ENCODE results near the gene LRRN2.

Gene LRRN2

GRCh38 chr1:204685236-204686006, at the start of gene LRRN2:
Gene LRRN2, minus strand, starts transcription at chr1:204685738. Its CDS starts 65,746 bp downstream, at chr1:204619992.
- TF ChIP-seq, protein P1, sequence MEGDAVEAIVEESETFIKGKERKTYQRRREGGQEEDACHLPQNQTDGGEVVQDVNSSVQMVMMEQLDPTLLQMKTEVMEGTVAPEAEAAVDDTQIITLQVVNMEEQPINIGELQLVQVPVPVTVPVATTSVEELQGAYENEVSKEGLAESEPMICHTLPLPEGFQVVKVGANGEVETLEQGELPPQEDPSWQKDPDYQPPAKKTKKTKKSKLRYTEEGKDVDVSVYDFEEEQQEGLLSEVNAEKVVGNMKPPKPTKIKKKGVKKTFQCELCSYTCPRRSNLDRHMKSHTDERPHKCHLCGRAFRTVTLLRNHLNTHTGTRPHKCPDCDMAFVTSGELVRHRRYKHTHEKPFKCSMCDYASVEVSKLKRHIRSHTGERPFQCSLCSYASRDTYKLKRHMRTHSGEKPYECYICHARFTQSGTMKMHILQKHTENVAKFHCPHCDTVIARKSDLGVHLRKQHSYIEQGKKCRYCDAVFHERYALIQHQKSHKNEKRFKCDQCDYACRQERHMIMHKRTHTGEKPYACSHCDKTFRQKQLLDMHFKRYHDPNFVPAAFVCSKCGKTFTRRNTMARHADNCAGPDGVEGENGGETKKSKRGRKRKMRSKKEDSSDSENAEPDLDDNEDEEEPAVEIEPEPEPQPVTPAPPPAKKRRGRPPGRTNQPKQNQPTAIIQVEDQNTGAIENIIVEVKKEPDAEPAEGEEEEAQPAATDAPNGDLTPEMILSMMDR (IDR thresholded peaks at IDR 0.05; ENCODE audit: low read depth, low read length) = no peak
- H3K4me3 ChIP-seq (ENCODE audit: low read depth, low read length) = no peak within 1 kb of the TSS

GRCh38 chr1:204735042-204735441, 49.5 kb upstream of the LRRN2 start:
- no peak overlapping the region for H3K4me3 ChIP-seq (ENCODE audit: low read depth, low read length)
- TF ChIP-seq, protein P1 (IDR thresholded peaks at IDR 0.05; ENCODE audit: low read depth, low read length) = no peak

DNA sequence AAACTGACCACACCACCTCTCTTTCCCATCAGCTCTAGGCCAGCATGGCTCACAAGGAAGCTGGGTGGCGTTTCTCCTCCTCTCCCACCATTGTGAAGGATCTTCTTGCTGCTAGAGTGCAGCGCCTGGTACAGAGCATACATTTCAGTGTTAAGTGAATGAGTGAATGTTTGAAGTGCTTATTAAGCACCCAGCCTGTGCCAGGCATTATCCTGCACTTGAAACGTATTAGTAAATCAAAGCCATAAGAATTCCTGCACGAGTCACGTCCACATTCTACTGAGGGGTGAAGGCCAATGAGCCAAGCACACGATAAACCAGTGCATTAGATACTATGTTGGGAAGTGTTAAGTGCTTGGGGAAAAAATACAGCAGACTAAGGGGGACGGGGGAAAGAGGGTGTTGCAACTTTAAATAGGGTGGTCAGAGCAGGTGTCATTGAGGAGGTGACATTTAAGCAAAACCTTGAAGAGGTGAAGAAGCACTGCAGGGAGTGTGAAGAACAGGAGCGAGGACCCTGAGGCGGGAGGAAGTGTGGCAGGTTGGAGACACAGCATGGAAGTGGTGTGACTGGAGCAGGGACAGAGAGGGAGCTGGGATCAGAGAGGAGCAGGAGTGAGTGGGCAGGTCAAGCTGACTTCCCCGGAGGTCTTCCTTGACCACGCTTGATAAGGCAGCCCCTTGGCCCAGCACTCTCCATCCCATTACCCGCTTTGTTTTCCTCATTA, 48.5 kb upstream of the LRRN2 start:
- no peak overlapping the region for H3K4me3 ChIP-seq (ENCODE audit: low read depth, low read length)
- TF ChIP-seq, protein P1 (IDR thresholded peaks at IDR 0.05; ENCODE audit: low read depth, low read length) = no peak

DNA sequence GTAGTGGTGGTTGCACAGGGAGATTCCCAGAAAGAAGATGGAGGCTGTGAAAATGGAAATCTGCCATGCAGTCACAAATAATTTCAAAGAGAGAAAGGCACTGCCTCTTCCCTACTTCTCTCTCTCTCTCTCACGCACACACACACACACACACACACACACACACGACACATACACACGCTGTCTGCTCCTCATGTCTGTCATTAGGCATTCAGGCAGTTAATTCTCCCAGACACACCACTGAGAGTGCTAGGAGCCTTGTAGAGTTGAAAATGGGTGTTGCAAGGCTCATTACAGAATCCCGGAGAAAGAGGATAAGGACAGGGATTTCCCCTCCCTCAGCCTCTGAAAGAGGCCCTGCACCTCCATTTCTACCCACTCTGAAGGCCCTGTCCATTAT, 47.8 kb upstream of the LRRN2 start:
- TF ChIP-seq, protein P1 (IDR thresholded peaks at IDR 0.05; ENCODE audit: low read depth, low read length) = no peak
- H3K4me3 ChIP-seq (ENCODE audit: low read depth, low read length) = no peak overlapping the region

GRCh38 chr1:204731985-204732575, 46.5 kb upstream of the LRRN2 start:
- TF ChIP-seq, protein P1 (IDR thresholded peaks at IDR 0.05; ENCODE audit: low read depth, low read length) = no peak

GRCh38 chr1:204731509-204731908, 46.0 kb upstream of the LRRN2 start:
- TF ChIP-seq, protein P1 (IDR thresholded peaks at IDR 0.05; ENCODE audit: low read depth, low read length) = no peak

More at GRCh38 chr1:204731985-204732575, 46.5 kb upstream of the LRRN2 start:
- H3K4me3 ChIP-seq (ENCODE audit: low read depth, low read length) = no peak overlapping the region

More at GRCh38 chr1:204731509-204731908, 46.0 kb upstream of the LRRN2 start:
- H3K4me3 ChIP-seq (ENCODE audit: low read depth, low read length) = no peak overlapping the region

All from WI38 (cell line).